DOHH2 (cell line): Measurements from ENCODE around the gene PCDHB5.
"Not testable (repeated sequence)": the region's sequence is repeated elsewhere in the genome, so short reads cannot be mapped to it uniquely, and the experiment has no call there.

Source experiments
- EZH2phosphoT487 ChIP-seq: fragments of 200-600 bp; sonication (generic); IDR thresholded peaks from 2 replicates; pipeline ENCODE4 v1.6.1; 2017; ENCODE audit warnings: borderline replicate concordance, mild to moderate bottlenecking, antibody characterized with exemption, low read length, moderate library complexity, mixed read lengths
- TF ChIP-seq, protein P1 (sequence below): fragments of 200-600 bp; sonication (generic); IDR thresholded peaks from one replicate; pipeline ENCODE4 v1.5.1; 2014; ENCODE audit warnings: antibody characterized with exemption, mild to moderate bottlenecking, low read depth, low read length; ENCODE audit not compliant: poor library complexity, severe bottlenecking

DNA sequence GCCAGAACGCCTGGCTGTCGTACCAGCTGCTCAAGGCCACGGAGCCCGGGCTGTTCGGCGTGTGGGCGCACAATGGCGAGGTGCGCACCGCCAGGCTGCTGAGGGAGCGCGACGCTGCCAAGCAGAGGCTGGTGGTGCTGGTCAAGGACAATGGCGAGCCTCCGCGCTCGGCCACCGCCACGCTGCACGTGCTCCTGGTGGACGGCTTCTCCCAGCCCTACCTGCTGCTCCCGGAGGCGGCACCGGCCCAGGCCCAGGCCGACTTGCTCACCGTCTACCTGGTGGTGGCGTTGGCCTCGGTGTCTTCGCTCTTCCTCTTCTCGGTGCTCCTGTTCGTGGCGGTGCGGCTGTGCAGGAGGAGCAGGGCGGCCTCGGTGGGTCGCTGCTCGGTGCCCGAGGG lies 38.4 kb upstream of the PCDHB5 start:
- TF ChIP-seq, protein P1, sequence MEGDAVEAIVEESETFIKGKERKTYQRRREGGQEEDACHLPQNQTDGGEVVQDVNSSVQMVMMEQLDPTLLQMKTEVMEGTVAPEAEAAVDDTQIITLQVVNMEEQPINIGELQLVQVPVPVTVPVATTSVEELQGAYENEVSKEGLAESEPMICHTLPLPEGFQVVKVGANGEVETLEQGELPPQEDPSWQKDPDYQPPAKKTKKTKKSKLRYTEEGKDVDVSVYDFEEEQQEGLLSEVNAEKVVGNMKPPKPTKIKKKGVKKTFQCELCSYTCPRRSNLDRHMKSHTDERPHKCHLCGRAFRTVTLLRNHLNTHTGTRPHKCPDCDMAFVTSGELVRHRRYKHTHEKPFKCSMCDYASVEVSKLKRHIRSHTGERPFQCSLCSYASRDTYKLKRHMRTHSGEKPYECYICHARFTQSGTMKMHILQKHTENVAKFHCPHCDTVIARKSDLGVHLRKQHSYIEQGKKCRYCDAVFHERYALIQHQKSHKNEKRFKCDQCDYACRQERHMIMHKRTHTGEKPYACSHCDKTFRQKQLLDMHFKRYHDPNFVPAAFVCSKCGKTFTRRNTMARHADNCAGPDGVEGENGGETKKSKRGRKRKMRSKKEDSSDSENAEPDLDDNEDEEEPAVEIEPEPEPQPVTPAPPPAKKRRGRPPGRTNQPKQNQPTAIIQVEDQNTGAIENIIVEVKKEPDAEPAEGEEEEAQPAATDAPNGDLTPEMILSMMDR, result not testable (repeated sequence)
- TF ChIP-seq EZH2phosphoT487, result not testable (repeated sequence)
